ENCODE data around the gene LEPROT. TPM values are rescaled to one million over a fixed set of nuclear protein-coding genes. Genes with fewer than 3 reads are reported as not detected.

LEPROT gene
- total RNA-seq, 1 donor from 2014 or later: 31.0 TPM

GRCh38 chr1:65386439-65386838 lies 34.0 kb upstream of the LEPROT start:
- Mint-ChIP-seq H3K4me3 (no peak overlapping the region), H3K27ac (ENCODE audit: unreplicated experiment) (no peak overlapping the region), H3K36me3 (ENCODE audit: low read depth) (no peaks in the 10 kb centered on the region), H3K9me3 (peaks cover 3% of the 10 kb centered on the region), H3K4me1 (no peaks in the 10 kb centered on the region), H3K27me3 (ENCODE audit: low read depth) (peaks cover 2% of the 10 kb centered on the region)
- TF ChIP-seq CTCF (conservative IDR thresholded peaks at IDR 0.05): no peak
- DNase-seq (ENCODE audit: low read depth, low spot score): no peak

DNA sequence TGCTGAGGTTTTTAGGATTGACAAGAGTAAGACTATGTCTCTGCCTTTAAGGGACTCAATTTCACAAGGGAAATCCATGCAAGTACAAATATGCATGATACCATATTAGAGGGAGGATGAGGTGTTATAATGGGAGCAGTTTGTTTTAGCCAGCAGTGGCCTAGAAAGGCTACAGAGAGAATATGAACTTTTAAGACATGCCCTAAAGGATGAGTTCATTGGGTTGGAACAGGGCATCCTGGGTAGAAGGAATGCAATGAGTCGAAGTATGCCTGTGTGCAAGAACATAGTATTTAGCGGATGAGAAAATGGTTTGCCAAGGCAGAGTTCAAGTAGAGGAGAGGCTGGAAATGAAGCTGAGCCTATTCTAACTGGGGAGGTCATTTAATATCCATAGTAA lies 32.6 kb upstream of the LEPROT start:
- peaks cover 3% of the 10 kb centered on the region for H3K9me3 Mint-ChIP-seq
- H3K4me1 Mint-ChIP-seq: no peaks in the 10 kb centered on the region

GRCh38 chr1:65388908-65389695 lies 31.4 kb upstream of the LEPROT start:
- H3K27ac Mint-ChIP-seq (ENCODE audit: unreplicated experiment): no peak overlapping the region
- H3K27me3 Mint-ChIP-seq (ENCODE audit: low read depth): no peaks in the 10 kb centered on the region
- DNase-seq (ENCODE audit: low read depth, low spot score): no peak
- TF ChIP-seq CTCF (conservative IDR thresholded peaks at IDR 0.05): no peak
- H3K9me3 Mint-ChIP-seq: peaks cover 3% of the 10 kb centered on the region
- H3K36me3 Mint-ChIP-seq (ENCODE audit: low read depth): no peaks in the 10 kb centered on the region
- H3K4me1 Mint-ChIP-seq: no peaks in the 10 kb centered on the region
- no peak overlapping the region for H3K4me3 Mint-ChIP-seq

More for the DNA sequence above, 32.6 kb upstream of the LEPROT start:
- TF ChIP-seq CTCF (conservative IDR thresholded peaks at IDR 0.05): no peak
- H3K36me3 Mint-ChIP-seq (ENCODE audit: low read depth): no peaks in the 10 kb centered on the region
- H3K27me3 Mint-ChIP-seq (ENCODE audit: low read depth): no peaks in the 10 kb centered on the region
- H3K4me3 Mint-ChIP-seq: no peak overlapping the region
- no peak for DNase-seq (ENCODE audit: low read depth, low spot score)
- no peak overlapping the region for H3K27ac Mint-ChIP-seq (ENCODE audit: unreplicated experiment)

DNA sequence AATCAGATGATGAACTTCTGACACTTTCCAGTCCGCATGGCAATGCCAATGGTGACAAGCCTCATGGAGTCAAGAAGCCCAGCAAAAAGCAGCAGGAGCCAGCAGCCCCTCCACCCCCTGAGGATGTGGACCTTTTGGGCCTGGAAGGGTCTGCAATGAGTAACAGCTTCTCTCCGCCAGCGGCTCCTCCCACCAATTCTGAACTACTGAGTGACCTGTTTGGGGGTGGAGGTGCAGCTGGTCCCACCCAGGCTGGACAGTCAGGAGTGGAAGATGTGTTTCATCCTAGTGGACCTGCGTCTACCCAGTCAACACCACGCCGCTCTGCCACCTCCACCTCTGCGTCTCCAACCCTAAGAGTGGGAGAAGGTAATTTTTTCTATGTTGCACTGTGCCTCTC lies 28.0 kb upstream of the LEPROT start:
- Mint-ChIP-seq H3K4me3 (no peak overlapping the region), H3K27me3 (ENCODE audit: low read depth) (no peaks in the 10 kb centered on the region), H3K27ac (ENCODE audit: unreplicated experiment) (no peak overlapping the region), H3K36me3 (ENCODE audit: low read depth) (no peaks in the 10 kb centered on the region), H3K4me1 (no peaks in the 10 kb centered on the region), H3K9me3 (no peaks in the 10 kb centered on the region)
- no peak for TF ChIP-seq CTCF (conservative IDR thresholded peaks at IDR 0.05)
- DNase-seq (ENCODE audit: low read depth, low spot score): no peak

GRCh38 chr1:65393347-65393746 lies 27.1 kb upstream of the LEPROT start:
- Mint-ChIP-seq H3K36me3 (ENCODE audit: low read depth) (no peaks in the 10 kb centered on the region), H3K27ac (ENCODE audit: unreplicated experiment) (no peak overlapping the region), H3K27me3 (ENCODE audit: low read depth) (no peaks in the 10 kb centered on the region), H3K4me3 (no peak overlapping the region), H3K9me3 (no peaks in the 10 kb centered on the region), H3K4me1 (no peaks in the 10 kb centered on the region)
- DNase-seq (ENCODE audit: low read depth, low spot score): no peak
- no peak for TF ChIP-seq CTCF (conservative IDR thresholded peaks at IDR 0.05)

All from neural crest cell (in vitro differentiated cells).